ENCODE measurements around the gene ENC1. TPM values are rescaled to one million over a fixed set of nuclear protein-coding genes. Genes with fewer than 3 reads are reported as not detected.

The ENC1 gene
- total RNA-seq, 1 donor from 2014 or later = 155 TPM

DNA sequence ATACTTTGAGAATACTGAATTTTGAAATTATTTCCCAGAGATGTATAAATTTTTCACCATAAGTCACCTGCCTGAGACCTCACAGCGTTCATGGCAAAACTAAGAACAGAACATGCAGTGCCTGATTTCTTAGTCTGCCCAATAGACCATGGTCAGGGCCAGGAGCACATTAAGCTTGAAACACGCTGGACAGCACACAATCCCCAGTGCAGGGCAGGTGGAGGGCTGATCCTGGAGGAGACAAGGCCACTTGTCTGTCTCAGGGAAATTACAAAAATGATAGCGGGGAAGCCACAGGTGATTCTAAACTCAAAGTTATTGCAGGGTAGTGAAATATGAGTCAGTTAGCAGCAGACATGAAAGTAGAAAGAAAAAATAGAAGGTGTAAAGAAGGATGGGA, 18.6 kb upstream of the ENC1 start:
- no peak for DNase-seq (ENCODE audit: extremely low read depth, low read depth, low spot score)

DNA sequence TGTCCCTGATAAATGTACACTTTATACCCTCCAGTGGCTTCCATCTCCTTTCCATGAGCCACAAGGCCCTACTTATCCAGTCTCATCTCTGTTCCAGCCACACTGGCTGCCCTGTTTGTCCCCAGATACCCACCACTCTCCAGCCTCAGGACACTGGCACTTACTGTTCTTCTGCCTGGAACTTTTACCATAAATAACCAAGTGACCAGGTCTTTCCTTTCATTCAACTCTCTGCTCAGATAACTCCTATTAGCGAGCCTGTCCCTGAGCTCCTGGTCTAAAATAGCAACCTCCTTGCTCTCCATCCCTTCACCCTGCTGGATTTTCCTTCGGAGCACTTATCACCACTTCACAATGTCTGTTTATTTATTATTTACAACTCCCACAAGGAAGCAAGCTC, 16.6 kb upstream of the ENC1 start:
- DNase-seq (ENCODE audit: extremely low read depth, low read depth, low spot score) = no peak

GRCh38 chr5:74655716-74656115, 15.2 kb upstream of the ENC1 start:
- no peak for DNase-seq (ENCODE audit: extremely low read depth, low read depth, low spot score)

DNA sequence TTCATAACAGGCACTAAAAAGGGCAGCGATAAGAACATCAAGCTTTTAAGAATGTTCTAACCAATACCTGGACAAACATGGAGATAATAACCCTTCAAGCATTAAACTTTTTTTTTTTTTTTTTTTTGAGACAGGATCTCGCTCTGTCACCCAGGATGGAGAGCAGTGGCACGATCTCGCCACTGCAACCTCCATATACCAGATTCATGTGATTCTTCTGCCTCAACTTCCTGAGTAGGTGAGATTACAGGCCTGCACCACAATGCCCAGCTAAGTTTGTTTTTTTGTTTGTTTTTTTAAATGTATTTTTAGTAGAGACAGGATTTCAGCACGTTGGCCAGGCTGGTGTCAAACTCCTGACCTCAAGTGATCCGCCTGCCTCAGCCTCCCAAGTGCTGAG, 14.7 kb upstream of the ENC1 start:
- no peak for DNase-seq (ENCODE audit: extremely low read depth, low read depth, low spot score)

- no peak for DNase-seq (ENCODE audit: extremely low read depth, low read depth, low spot score)
Measured at GRCh38 chr5:74653991-74654390, 13.5 kb upstream of the ENC1 start.

GRCh38 chr5:74652576-74652975, 12.0 kb upstream of the ENC1 start:
- DNase-seq (ENCODE audit: extremely low read depth, low read depth, low spot score) = no peak

- DNase-seq (ENCODE audit: extremely low read depth, low read depth, low spot score) = no peak
Measured at GRCh38 chr5:74651710-74652109, 11.2 kb upstream of the ENC1 start.

DNA sequence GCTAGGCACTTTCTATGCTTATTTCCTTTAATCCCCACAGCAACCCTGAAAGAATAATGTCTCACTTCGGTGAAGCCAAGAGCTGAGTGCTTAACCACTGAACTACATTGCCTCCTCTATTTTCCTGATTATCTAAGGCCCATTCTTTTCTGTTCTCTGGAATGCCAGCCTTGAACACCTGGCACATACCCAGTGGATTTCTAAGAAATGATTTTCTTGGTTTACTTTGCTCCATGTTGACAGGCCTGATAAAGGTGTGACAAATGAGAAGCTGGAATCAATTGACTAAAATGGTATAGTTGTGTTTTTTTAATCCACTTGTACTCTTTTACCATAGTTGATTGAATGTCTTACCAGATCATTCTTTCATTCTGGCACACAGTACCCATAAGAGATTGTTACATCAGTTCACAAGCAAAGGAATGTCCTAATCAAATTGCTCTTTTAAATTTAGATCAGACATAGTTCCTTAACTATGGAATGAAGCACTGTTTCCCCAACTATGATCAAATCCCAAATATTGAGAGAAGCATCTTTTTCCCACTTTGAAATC, 9.0 kb upstream of the ENC1 start:
- no peak for DNase-seq (ENCODE audit: extremely low read depth, low read depth, low spot score)

DNA sequence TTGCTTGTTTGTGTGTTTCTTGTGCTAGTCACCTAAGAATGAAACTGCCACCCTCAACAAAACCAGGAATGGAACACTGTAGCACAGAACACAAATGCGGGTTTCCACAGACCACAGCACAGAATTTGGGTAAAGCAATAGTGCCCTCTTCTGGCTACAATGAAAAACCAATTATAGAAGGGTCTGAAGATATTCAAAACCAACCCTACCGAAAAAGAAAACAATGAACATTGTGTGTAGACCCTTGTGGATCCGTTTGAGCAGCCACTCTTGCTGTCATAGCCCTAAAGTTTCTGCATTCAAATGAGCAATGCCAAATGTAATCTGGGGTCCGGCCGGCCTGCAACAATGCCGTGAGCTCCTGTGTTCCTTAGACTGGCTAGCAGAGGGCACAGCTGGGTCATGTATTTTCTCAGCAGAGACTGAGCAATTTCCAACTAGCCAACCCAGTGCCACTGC, 8.3 kb upstream of the ENC1 start:
- no peak for DNase-seq (ENCODE audit: extremely low read depth, low read depth, low spot score)

GRCh38 chr5:74647096-74647495, 6.6 kb upstream of the ENC1 start:
- no peak for DNase-seq (ENCODE audit: extremely low read depth, low read depth, low spot score)

DNA sequence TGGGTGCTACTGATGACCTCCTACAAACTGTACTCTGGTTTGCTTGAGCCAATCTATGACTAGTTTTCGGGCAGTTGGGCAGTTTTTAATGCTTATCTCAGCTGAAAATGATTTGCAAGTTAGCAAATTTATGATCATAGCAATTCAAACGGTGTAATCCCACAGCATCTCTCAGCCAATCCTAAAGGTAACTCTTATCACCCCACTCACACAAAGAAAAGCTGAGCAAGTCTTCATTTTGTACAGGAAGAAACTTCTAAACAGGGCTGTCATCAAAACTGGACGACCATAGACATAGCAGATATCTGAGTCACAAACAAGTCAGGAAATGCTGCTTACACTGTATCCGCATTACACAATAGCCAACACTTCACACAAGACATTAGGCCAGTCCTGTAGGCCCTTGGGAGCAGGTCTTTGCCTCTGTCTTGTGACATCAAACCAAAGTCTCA, 2.6 kb upstream of the ENC1 start:
- no peak for DNase-seq (ENCODE audit: extremely low read depth, low read depth, low spot score)

- DNase-seq (ENCODE audit: extremely low read depth, low read depth, low spot score) = no peak
Measured at GRCh38 chr5:74642543-74642863, 2.0 kb upstream of the ENC1 start.

GRCh38 chr5:74641735-74642542, 1.4 kb upstream of the ENC1 start:
- no peak for DNase-seq (ENCODE audit: extremely low read depth, low read depth, low spot score)

DNA sequence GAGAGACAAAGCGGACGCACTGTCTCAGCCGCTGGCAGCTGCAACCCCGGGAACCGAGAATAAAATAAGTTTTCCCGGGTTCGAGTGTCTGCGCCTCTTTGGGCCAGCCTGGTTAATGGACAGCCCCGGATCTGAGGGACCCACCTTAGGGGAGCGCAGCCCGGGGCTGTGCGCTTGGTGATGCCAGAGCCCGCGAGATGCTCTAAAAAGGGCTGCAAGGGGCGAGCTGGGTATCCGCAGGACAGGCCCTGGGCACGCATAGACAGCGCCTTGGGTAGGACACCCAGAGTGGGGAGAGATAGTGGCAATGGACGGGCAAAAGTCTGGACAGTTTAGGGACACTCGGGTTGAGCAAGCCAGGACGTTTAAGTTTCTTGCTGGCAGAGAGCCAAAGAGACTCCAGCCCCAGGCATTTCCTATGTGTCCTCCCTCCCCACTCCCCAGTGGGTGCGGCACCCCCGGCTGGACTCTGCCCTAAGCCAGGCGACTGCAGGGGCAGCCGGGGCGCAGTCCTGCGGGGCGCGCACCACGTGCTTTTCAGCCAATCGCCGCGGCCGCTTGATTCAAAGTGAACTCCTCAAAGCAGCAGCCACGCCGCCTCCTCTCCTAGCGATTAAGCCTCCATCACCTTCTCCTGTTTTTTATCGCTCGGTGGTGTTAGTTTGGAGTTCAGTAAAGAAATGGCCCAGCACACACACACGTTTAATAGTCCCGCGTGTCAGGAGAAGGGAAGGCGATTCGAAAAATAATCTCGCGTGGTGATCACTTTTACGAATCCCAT, 616 bp upstream of the ENC1 start:
- DNase-seq (ENCODE audit: extremely low read depth, low read depth, low spot score) = no peak

DNA sequence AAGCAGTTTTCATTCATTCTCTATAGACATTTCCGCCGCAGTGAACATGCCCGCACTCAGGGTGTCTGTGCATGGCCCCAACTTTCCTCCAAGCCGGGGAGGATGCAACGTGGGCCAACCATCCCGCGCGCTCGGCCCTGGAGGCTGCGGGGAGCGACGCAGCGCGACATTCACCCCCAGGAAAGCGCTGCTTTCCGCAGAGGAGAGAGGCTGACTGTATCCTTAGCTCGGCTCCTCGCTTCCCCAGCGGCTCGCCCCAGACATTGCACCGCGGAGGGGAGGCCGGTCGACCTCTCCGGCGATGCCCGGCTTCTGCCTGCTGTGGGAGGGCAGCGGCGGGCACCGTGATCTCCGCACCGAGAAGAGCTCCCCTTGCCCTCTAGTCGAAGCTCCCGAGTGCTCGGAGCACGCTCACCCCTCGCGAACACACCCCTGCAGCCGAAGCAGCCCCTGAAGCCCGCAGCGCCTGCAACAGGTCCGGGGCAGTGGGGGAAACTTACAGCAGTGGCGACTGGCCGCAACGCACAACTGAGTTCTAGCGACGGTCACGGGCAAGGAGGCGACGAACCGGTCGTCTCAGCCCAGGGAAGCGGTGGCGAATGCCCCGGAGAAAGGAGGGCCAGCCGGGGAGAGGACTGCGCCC, 600 bp downstream of the ENC1 start:
- DNase-seq (ENCODE audit: extremely low read depth, low read depth, low spot score) = no peak

DNA sequence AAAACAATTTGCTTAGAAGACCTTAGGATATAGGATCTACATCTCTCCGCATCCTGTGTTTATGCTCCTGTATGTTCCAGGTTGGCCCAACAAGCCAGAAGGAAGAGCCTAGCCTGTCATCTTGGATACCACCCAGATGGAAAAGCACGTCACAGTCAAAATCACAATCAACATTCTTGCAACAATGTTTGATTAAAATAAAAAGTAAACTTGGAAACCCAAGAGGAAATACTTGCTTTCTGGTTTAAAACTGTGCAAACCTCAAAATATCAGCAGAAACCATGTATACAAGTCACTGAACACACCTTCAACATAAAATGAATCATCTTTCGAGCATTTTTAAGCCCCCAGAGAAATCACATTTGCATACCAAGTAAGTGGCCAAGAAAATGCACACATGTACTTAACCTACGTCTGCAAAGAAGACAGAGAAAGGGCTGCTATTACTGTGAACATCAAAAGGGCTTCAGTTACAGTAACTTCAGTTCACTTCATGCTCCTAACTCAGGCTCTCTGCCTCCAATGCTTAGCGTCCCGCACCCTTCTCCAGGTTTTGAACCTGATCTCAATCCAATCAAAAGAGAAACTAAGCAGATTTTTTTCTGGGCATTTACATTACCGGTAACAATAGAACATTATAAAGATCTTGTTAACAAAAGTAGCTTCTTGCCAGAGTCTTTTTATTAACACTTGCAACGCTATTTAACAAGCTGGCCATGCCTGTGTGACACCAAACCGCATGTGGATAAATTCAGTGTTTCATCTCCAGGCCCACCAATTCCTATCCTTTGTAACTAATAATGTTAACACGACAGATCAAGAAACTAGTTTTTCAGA, 1.3 kb downstream of the ENC1 start:
- no peak for DNase-seq (ENCODE audit: extremely low read depth, low read depth, low spot score)

- DNase-seq (ENCODE audit: extremely low read depth, low read depth, low spot score) = no peak
Measured at GRCh38 chr5:74638544-74638969, 2.0 kb downstream of the ENC1 start.

DNA sequence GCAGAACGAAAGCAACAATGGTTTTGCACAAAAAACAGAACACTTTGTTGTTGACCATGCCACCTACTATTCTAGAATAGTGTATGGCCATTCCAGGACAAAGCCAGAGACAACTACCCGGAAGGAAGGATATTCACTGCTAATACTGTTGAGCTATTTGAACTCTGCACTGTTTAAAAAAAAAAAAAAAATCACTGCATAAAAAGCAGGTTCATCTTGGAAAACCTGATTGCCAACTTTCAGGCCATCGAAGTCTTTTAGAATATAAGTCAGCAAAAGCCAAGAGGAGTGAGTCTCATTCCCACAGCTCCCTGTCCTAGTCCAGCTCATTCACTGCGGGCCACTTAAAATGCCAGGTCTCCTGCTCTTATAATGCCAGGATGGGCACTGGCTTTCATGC, 4.0 kb downstream of the ENC1 start:
- DNase-seq (ENCODE audit: extremely low read depth, low read depth, low spot score) = no peak

DNA sequence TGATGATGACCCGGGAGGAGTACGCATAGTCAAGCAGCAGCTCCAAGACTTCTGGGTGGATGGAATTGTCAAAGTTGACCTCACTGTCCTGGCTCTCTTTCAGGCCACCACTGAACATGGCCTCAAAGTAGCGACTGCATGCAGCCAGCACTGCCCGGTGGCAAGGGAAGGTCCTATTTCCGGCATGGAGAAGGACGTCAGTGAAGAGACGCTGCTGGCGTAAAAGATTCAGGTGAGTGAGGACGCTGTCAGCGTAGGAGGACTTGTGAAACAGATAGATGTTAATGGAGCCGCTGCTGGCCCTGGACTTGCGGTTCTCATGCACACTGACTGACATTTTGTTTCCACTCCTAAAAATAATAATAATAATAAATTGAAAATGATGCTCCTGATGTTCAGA, 4.4 kb downstream of the ENC1 start:
- DNase-seq (ENCODE audit: extremely low read depth, low read depth, low spot score) = no peak

- DNase-seq (ENCODE audit: extremely low read depth, low read depth, low spot score) = no peak
Measured at GRCh38 chr5:74634611-74635286, 5.8 kb downstream of the ENC1 start.
